Measurements from ENCODE around the gene HOXA9.

The HOXA9 gene

DNA sequence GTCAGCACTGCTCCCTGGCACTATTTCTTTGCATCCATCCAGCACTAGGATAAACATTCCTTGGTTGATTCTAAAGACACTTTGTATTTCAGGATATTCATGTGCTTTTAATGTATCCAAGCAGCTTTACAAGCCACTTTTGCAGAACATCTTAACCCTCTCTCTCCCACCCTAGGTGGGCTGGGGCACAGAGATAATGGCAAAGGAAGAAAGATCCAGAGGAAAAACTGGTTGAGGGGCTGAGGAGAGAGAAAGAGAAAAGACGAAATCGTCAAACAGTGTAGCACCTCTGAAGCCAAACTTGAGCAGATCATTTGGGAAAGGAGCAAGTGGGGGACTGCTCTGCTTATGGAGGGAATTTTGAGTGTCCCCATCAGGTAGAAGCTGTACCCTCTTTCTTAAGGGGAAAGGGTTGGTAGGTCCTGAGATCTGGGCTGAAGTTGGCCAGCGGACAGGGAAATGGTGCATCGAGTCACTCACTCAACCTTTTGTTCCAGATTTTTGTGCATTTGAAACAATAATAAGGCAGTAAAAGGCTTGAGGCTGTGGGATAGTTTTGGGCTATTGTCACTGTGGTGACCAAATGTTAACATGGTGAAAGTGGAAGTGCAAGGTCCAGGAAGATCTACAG is 38.7 kb upstream of the HOXA9 start:
- TF ChIP-seq, protein P1, sequence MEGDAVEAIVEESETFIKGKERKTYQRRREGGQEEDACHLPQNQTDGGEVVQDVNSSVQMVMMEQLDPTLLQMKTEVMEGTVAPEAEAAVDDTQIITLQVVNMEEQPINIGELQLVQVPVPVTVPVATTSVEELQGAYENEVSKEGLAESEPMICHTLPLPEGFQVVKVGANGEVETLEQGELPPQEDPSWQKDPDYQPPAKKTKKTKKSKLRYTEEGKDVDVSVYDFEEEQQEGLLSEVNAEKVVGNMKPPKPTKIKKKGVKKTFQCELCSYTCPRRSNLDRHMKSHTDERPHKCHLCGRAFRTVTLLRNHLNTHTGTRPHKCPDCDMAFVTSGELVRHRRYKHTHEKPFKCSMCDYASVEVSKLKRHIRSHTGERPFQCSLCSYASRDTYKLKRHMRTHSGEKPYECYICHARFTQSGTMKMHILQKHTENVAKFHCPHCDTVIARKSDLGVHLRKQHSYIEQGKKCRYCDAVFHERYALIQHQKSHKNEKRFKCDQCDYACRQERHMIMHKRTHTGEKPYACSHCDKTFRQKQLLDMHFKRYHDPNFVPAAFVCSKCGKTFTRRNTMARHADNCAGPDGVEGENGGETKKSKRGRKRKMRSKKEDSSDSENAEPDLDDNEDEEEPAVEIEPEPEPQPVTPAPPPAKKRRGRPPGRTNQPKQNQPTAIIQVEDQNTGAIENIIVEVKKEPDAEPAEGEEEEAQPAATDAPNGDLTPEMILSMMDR (IDR thresholded peaks at IDR 0.05; ENCODE audit: low read depth, low read length, missing control alignments): no peak

DNA sequence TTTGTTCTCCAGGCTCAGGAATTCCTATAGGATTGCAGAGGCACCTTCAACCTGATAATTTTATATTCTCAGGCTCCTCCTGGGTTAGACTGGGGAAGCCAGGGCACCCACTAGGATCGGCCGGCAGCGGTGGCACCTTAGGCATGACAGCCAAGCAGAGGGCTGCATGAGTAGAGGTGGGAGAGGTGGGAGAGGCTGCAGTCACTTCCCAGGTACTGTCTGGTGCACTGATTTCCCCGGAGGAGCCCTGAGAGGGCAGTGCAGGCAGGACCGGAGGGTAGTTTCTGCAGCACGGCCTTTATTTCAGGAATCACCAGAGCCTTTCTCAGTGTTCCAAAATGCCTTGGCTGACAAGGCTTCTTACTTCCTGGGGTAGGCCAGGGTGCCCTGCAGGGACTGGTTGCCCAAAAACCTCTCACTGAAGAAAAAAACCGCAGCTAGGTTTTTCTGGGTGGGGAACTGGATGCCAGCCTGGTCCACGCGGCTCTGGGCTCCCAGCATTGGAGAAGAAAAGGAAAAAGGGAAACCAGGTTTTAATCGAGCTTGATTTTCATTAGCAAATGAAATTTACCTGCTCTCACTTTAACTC is 38.1 kb upstream of the HOXA9 start:
- no peak for DNase-seq (ENCODE audit: low read depth)
- no peak overlapping the region for H3K4me3 ChIP-seq (ENCODE audit: low read depth, low read length)
- TF ChIP-seq, protein P1 (IDR thresholded peaks at IDR 0.05; ENCODE audit: low read depth, low read length, missing control alignments): no peak

More for the DNA sequence above, 38.7 kb upstream of the HOXA9 start:
- no peak for DNase-seq (ENCODE audit: low read depth)
- H3K4me3 ChIP-seq (ENCODE audit: low read depth, low read length): no peak overlapping the region

DNA sequence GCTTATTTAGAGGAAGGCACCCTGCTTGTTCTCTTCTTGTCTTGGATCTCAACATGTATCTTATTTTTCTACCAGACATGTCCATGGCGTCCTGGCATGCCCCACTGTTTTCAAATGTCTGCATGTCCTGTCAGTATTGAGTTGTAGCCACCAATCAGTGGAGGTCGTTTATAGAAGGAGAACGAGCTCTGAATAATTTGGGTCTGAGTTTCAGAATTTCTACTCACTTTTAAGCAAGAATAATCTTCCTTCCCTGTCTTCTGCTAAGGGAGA is 37.5 kb upstream of the HOXA9 start:
- TF ChIP-seq, protein P1 (IDR thresholded peaks at IDR 0.05; ENCODE audit: low read depth, low read length, missing control alignments): no peak

DNA sequence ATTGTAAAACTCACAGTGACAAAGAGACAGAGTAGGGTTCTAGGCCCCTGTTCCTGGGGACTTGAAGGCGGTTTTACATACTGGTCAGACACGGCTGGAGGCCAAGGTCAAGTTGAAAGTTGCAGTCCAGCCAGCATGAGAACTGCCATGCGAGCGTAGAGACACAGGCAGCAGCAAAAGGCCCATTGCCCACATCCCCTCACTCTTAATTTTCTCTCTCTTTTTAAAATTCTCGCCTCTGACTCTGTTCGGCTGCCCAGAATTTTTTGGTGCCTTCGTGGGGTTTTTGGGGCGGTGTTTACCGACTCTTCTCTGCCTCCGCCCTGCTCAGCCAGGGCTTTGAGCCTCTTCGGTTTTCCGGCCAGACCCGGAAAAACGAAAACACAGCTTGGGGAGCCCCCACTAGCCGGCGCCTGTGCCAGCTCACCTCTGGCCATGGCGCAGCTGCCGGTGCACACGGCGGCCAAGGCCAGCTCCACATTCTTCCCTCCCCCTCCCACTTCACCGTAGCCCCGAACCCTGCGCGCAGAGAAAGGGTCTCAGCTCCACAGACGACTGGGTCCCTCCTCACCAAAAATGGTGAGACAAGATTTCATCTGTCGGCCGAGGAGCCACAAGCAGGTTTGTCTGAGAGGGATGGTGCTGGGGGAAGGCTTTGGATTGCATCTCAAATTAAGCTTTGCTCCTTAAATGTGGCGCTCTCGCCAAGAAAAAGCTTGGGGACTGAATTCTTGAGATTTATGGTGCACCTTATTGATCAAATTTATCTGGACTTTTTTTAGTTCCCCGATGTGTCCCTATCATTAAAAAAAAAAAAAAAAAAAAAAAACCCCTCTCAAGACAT is 36.9 kb upstream of the HOXA9 start:
- DNase-seq (ENCODE audit: low read depth): no peak
- no peak overlapping the region for H3K4me3 ChIP-seq (ENCODE audit: low read depth, low read length)
- TF ChIP-seq, protein P1 (IDR thresholded peaks at IDR 0.05; ENCODE audit: low read depth, low read length, missing control alignments): no peak

More for the DNA sequence above, 37.5 kb upstream of the HOXA9 start:
- no peak for DNase-seq (ENCODE audit: low read depth)
- no peak overlapping the region for H3K4me3 ChIP-seq (ENCODE audit: low read depth, low read length)

DNA sequence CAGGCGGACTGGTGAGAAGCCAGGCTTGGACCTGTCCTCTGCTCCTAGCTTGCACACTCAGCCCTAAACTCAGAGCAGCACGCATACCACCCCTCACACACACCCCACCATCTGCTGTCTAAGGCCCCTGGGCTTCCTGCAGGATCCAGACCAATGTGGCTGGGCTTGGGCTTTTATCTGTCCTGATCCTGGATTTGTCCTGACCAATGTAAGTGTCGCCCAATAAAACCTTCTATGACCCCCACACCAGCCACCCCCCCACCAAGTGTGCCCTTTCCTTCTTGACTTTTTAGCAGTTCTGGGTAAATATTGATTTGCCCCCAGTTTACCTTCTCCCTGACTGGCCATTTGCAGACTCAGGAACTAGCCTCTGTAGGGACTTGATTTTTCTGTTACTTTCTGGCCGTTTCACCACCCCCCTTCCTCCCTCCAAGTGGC is 36.3 kb upstream of the HOXA9 start:
- DNase-seq (ENCODE audit: low read depth): no peak
- TF ChIP-seq, protein P1 (IDR thresholded peaks at IDR 0.05; ENCODE audit: low read depth, low read length, missing control alignments): no peak
- no peak overlapping the region for H3K4me3 ChIP-seq (ENCODE audit: low read depth, low read length)

DNA sequence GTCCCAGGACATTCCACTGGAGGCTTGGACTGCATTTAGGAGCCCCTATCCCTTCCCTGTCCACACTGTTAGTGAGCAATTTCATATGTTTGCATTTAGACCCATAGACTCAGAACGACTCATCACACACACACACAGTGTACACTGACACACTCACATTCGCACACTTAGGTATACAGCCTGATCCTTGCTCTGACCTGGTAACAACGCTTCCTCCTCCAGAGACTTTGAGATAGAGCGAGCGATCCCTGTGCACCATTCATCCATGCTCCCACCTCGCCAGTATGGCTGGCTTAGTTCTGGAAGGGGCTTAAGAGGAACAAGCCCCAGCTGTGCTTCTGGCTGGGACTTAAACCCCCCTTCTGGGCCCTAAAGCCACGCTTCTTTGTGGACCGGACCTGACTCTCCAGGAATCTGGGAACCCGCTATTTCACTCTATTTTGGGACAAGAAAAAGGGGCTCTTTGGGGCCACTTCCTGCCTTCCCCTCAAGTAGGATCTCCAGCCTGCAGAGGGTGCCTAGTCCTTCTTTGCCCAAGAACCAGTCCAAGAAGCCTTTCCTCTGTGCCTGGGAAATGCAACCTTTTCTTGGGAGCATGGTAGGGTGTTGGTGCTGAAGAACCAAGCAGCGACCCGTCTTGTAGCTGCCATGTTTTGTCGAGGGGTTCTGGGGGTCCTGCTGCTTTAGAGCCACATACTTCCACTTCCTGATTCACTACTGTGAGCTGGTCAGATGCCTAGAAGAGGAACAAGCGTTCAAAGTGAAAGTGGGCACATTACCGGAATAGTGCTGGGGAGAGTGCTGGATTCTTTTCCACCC is 35.6 kb upstream of the HOXA9 start:
- no peak overlapping the region for H3K4me3 ChIP-seq (ENCODE audit: low read depth, low read length)
- TF ChIP-seq, protein P1 (IDR thresholded peaks at IDR 0.05; ENCODE audit: low read depth, low read length, missing control alignments): no peak
- no peak for DNase-seq (ENCODE audit: low read depth)
